OCI-LY3 (cell line): ENCODE results near the gene XRCC3.

ENCODE experiments used
- EZH2phosphoT487 ChIP-seq: fragments of 200-600 bp; shearing (Covaris generic); IDR thresholded peaks from 2 replicates; pipeline ENCODE4 v1.6.1; 2018; ENCODE audit warnings: antibody characterized with exemption, mixed run types, low read depth
- TF ChIP-seq, protein P1 (sequence below): fragments of 200-600, 300-600 bp; sonication (generic); IDR thresholded peaks from 2 replicates; pipeline ENCODE4 v1.5.1; 2014; ENCODE audit warnings: antibody characterized with exemption, low read length, low read depth

DNA sequence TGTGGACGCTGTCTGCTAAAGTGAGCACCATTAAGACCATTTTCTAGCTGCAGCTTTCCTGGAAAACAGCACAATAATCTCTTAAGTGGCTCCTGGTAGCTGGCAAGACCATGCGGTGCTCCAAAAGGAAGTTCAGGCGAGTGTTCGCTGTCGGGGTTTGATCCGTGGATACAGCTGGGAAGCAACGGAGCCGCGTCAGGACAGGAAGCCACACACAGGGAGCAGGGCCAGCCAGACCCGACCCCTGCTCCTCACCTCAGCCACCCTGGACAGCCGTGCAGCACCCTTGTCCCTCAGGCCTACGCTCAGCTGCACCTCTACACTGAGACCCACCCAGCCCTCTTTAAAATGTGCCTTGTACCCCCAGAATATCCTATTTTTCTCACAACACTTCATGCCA is 19.8 kb upstream of the XRCC3 start:
- no peak for TF ChIP-seq EZH2phosphoT487
- TF ChIP-seq, protein P1, sequence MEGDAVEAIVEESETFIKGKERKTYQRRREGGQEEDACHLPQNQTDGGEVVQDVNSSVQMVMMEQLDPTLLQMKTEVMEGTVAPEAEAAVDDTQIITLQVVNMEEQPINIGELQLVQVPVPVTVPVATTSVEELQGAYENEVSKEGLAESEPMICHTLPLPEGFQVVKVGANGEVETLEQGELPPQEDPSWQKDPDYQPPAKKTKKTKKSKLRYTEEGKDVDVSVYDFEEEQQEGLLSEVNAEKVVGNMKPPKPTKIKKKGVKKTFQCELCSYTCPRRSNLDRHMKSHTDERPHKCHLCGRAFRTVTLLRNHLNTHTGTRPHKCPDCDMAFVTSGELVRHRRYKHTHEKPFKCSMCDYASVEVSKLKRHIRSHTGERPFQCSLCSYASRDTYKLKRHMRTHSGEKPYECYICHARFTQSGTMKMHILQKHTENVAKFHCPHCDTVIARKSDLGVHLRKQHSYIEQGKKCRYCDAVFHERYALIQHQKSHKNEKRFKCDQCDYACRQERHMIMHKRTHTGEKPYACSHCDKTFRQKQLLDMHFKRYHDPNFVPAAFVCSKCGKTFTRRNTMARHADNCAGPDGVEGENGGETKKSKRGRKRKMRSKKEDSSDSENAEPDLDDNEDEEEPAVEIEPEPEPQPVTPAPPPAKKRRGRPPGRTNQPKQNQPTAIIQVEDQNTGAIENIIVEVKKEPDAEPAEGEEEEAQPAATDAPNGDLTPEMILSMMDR: no peak
